Renal pelvis (tissue), 4 donors: ENCODE measurements around the gene HAUS3. TPM values are rescaled to one million over a fixed set of nuclear protein-coding genes. Genes with fewer than 3 reads are reported as not detected.

ENCODE experiments used
- DNase-seq: peaks from one replicate; pipeline ENCODE4 v3.0.0-alpha.2; 2013
- polyA plus RNA-seq, 3 donors: library from polyadenylated mRNA; unstranded; fragments of 120-200 nt; gene quantifications; one replicate each; pipeline ENCODE4 v1.2.1, GENCODE V29; 2013; ENCODE audit not compliant: insufficient read length in 3 of 3

HAUS3 gene
- polyA plus RNA-seq, 3 donors: 16.5 to 20.4 (median 20.3) TPM

GRCh38 chr4:2265113-2266110 is 23.5 kb upstream of the HAUS3 start:
- DNase-seq: no peak

DNA sequence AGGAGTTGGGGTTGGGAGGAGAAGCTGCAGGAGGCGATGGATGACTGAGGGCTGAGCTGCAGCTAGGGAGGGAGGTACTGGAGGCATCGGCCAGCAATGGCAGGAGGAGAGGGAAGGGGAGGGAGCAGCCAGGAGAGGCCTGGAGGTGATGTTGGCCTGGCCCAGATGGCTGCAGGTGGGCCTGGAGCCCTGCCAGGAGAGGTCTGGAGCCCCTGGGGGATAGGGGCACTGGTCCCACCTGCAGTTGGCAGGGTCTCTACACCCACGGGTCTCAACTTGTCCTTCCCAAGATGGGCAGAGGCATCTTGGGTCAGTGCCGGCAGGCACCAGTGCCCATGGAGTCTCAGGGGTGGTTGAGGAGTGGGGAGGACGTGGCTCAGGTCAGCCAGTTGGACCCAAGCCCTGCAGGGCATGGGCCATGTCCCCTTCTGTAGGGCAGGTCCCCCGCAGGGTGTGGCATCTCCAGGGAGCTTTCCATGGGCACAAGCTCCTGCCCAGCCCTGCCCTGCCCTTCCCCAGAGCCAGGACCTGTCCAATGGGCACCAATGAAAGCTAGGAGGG is 22.6 kb upstream of the HAUS3 start:
- no peak for DNase-seq

- no peak for DNase-seq
Measured at GRCh38 chr4:2263926-2264321, 22.0 kb upstream of the HAUS3 start.

- no peak for DNase-seq
Measured at GRCh38 chr4:2262944-2263250, 21.0 kb upstream of the HAUS3 start.

GRCh38 chr4:2262145-2262943 is 20.4 kb upstream of the HAUS3 start:
- DNase-seq: peak; percentile 99

GRCh38 chr4:2261853-2262144 is 19.9 kb upstream of the HAUS3 start, which contains the start of gene MXD4:
MXD4 (minus strand) TSS chr4:2262109; CDS start chr4:2261980, 129 bp downstream.
- no peak for DNase-seq

DNA sequence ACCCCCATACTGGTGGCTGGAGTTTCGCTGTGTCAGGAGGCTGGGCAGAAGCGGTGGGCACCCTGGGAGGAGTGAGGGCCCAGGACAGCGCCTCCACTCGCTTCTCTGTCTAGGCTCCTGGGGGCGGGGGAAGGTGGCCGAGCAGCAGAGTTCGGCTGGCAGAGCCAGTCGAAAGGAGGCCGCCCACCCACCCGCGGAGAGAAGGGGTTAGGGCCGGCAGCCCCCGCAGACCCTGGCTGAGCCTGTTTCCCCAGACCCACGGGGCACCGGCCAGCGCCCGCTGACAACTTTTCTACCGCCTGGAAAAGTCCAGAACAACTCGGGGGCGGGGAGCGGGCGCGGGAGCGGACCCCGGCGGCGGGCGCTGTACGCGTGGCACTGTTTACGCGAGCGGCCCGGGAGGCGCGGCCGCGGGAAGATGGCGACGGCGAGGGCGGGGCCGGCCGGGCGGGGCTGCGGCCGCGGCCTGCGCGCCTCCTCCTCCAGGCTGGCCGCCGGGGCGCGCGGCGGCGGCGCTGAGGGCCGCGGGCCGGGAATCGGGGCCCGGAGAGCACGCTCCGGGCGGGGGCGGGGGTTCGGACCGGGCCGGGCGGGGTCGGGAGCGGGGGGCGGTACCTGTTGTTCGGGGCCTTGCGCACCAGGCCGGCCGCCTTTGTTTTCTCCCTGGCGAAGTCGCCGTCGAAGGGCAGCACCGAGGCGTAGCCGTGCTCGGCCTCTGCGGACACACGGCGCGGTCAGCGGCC is 19.4 kb upstream of the HAUS3 start:
- DNase-seq: no peak

DNA sequence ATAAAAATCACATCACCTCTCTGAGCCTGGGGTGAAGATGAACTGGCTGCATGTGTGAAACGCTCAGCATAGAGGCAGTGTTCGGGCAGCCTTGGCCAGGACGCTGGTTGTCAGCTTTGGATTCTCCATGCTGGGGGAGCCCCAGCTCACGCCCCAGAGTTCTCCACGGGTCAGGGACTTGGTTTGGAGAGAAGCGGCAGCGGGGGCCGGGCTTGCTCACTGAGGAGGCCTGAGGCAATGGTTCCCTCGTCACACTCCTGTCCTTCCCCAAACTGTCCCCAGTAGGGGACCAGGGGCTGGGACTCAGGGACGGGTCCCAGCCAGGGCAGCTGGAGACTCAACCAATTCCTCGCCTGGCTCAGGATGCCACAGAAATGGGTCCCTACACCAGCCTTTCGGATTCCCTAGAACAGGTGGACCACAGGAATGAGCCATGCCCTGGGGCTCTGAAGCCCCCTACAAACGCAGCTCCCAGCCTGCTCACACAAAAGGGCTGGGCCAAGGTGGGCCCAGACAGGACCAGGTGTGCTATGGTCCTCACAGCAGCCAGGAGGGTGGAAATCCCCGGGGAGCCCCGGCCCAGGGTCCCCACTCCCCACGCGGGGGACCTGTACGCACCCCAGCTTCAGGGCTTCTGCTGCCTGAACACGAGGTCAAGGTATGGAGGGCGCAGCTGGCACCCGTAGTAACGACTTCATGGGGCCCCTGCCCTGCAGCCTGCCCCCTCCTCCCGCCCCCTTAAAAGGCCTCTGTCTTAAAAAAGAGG is 18.6 kb upstream of the HAUS3 start:
- no peak for DNase-seq

DNA sequence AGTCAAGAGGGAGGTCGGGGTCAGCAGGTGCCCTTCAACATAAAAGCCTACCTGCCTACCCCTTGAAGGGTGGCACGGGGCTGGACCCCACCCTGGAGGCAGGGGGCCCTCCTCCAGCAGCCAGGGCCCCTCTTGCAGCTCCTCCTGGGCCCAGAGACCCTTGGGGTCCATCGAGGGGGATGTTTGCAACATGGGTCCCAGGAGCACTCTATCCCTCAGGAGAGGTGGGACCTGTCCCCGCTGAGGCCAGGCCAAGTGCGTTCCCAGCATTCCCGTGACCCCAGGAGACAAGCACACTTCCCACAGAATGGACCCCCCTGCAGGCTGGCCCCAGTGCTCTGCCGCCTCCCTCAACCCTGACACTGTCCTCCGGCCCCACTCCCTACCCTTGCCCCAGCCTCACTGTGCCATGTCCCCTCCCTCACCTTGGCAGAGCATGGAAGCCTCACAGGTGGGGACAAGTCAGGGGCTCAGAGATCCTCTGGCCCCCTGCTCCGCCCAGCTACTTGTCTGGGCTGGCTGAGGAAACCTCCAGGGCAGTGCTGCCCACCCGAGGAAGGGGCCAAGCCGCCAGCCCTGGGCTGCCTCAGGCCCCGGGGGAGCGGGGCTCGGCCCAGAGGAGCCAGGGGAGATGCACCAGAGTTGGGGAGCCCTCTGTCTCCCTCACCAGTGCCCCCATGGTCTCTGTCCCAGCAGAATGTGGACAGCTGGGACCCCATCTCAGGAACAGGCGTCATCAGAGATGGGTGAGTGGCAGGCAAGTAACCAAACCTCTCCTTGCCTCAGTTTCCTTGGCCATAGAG is 17.8 kb upstream of the HAUS3 start:
- no peak for DNase-seq

DNA sequence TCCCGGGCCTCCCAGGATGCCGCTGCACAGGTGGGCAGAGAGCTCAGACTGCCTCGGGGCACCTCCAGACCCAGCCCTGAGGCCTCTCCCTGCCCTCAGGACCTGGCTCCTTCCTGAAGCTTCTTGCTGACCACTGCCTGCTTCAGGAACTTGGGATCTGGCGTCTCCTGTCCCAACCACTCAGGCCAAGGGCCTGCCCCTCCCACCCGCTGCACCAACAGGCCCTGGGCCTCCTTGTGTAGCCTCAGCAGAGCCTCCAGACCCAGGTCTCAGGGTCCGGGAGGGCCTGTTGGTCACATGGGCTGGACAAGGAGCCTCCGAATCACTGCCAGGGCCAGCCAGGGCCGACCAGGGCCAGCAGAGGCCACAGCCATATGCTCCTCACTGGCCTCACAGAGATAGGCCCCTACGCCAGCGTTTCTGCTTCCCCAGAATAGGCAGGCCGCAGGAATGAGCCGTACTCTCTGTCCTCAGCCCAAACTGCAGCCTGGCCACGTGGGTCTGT is 17.2 kb upstream of the HAUS3 start:
- no peak for DNase-seq

- no peak for DNase-seq
Measured at GRCh38 chr4:2258091-2259035, 16.4 kb upstream of the HAUS3 start.

GRCh38 chr4:2257361-2258081 is 15.6 kb upstream of the HAUS3 start:
- DNase-seq: no peak

- no peak for DNase-seq
Measured at GRCh38 chr4:2256781-2257191, 14.9 kb upstream of the HAUS3 start.

DNA sequence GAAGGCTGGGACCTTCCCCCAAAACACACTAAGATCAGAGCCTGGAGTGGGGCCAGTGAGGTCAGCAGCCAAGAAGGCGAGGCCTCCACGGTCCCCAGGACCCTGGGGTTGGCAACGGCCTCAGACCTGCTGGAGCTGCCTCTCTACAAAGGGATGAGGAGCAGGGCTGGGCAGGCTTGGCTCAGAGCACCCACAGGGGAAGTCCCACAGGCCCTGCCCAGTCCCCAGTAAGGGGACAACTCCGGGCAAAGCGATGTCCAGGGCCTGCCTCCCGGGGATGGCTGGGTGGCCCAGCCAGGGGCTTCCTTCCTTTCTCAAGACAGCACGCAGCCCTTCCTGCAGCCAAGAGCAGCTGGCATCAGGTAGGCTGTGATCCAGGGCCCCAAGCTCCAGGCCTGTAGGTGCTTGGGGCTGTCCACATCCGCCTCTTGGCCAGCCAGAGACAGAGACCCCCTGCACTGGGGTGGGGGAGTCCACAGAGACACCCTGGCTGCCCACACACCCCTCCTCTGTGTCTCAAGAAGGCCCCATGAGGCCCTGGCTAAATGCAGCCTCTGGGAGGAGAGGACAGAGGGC is 14.3 kb upstream of the HAUS3 start:
- DNase-seq: no peak

GRCh38 chr4:2255501-2256155 is 13.7 kb upstream of the HAUS3 start:
- DNase-seq: no peak

DNA sequence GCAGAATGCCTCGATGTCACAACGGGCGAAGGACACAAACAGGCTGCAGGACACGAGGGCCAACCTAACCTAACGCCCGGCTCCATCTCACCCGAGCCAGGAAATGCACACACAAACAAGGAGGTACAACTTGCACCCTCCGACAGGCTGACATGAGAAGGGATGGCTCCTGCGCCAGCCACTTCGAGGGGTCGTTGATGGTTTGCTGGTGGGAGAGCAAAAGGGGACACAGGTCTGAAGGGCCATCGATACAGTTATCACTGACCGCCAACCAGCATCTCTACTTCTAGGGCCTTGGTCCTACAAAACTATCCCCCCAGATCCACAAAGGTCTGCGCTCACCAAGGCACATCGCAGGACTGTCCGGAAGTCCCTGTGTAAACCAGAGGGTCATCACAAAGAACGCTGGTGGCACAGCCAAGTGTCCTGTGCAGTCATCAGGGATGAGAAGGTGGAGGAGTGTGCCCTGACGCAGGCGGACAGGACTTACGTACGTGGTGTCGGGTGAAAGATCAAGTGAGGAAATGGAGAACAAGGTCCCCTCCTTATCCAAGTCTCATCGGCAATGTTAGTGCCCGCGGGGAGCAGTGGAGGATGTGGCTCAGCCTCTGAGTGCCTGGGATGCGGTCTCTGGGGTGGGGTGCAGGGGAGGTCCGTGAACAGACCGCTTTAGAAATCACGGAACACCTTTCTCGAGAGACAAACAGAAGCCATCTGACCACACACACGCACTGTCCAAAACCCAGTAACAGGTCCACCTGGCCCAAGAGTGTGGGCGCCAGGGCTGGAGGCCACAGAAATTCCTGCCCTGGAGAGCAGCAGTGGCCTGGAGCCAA is 13.0 kb upstream of the HAUS3 start:
- DNase-seq: no peak
